COLO668 (cell line): ENCODE results near the gene ID2.

Source experiments
- DNase-seq: peaks from one replicate; lab custom pipeline; 2025; ENCODE audit not compliant: unreplicated experiment; lab: John Stamatoyannopoulos, UW

ID2 gene, protein sequence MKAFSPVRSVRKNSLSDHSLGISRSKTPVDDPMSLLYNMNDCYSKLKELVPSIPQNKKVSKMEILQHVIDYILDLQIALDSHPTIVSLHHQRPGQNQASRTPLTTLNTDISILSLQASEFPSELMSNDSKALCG

DNA sequence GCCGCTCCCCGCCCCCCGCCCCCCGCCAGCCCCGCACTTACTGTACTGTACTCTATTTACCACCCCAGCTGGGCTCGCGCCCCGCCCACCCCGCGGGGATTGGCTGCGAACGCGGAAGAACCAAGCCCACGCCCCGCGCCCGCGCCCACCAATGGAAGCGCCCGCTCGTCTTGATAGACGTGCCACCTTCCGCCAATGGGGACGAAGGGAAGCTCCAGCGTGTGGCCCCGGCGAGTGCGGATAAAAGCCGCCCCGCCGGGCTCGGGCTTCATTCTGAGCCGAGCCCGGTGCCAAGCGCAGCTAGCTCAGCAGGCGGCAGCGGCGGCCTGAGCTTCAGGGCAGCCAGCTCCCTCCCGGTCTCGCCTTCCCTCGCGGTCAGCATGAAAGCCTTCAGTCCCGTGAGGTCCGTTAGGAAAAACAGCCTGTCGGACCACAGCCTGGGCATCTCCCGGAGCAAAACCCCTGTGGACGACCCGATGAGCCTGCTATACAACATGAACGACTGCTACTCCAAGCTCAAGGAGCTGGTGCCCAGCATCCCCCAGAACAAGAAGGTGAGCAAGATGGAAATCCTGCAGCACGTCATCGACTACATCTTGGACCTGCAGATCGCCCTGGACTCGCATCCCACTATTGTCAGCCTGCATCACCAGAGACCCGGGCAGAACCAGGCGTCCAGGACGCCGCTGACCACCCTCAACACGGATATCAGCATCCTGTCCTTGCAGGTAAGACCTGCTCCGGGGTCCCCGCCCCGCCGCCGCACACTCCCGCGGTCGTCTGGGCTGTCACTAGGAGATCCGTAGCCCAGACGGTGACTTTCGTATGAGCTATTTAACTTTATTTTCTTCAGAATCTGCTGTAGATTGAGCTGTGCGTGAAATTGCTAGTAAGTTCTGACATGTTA lies at the start of gene ID2:
TSS of gene ID2 (plus strand) at position 271 of the 907 bp plus-strand sequence. CDS start at position 381, 110 bp downstream.
- peak; percentile 99 for DNase-seq

- DNase-seq = no peak
Observed at GRCh38 chr2:8632755-8633154, 49.1 kb upstream of the ID2 start.

DNA sequence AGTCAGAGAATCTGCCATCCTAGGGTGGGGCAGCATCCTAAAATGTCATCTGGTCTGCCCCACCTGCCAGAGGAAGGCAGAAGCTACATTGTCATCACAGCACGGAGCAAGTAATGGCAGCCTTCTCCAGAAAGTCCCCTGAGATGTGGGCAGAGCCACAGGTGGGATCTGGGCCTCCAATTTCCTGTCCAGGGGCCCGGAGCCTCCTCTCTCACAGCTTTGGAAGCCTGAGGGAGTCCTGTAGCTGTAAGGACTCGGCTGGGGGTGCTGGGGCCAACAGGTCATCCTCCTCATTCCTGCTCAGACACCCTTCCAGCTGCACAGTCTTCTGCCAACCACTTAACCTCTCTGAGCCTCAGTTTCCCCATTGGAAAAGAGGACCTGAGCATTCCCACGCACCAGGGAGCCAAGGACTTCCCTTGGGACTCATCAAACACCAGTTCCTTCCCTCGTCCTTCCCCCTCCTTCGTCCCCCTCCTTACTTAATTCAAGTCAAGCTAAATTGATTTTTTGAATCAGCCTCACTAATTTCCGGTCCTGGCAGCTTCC lies 48.6 kb upstream of the ID2 start:
- DNase-seq = no peak

- DNase-seq = peak; percentile 71
Observed at GRCh38 chr2:8633735-8634313, 48.0 kb upstream of the ID2 start.

DNA sequence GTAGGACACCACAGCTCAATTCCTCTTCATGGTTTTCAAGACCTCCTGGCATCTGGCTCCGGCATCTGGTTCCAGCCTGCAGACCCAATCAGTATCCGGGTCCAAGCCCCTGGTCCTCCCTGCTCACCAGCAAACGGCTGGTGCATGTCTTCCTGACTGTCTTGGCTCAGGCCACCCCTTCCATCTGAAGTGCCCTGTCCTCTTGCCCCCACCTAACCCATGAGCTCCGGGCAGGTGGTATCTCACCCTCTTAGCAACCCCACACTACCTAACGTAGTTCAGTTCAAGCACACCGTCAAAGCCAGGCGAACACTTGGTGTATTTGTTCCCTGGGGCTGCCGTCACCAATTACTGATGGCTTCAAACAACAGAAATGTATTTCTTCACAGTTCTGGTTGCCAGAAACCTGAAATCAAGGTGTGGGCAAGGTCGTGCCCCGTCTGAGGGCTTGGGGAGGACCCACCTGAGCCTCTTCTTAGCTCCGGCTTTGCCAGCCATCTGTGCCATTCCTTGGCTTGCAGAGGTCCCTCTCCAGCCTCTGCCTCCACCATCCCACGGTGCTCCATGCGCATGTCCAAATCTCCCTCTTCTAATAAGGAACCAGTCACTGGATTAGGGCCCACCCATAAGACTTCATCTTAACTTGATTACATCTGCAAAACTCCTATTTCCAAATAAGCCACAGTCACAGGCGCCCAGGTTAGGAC lies 47.2 kb upstream of the ID2 start:
- DNase-seq = no peak

GRCh38 chr2:8636041-8636491 lies 45.8 kb upstream of the ID2 start:
- no peak for DNase-seq

DNA sequence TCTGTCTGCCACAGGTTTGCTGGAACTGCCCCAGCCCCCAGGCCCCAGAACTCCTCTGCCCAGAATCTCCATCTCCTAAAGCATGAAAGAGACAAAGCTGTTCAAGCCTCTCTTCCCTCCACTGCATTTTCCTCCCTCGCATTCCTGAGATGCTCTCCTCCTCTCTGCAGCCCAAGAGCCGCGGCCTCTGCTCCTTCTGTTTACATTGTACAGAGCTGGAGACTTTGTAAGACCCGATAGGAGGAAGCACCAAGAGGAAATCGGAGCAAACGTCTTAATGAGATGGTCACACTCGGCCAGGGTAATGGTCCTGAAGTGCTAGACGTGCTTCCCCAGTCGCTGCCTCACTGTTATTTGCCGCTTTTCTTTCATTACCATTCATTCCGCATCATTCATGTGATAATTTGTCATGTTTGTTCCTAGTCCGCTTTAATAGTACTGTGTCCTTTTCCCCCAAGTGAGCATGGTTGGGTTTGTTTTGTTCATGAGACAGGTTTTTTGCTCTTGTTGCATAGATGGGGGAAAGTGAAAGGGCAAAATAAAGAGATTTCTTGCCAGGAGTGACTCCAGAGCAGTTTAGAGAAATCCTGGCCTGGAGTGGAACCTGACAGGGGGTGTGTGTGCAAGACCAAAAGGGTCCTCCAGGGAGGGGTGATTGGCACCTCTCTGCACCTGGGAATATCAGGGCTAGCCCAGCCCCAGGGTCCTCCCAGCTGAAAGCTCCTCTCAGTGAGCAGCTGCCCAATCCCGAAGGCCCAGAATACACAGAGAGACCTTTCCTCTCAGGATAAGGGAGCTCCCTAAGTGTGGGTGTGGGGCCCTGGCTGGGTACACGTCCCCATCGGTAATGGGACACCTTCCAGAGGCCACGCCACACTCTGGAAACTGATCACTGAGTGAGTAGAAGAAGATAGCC lies 44.9 kb upstream of the ID2 start:
- no peak for DNase-seq

GRCh38 chr2:8638327-8638726 lies 43.5 kb upstream of the ID2 start:
- no peak for DNase-seq

- DNase-seq = no peak
Observed at GRCh38 chr2:8639122-8639635, 42.7 kb upstream of the ID2 start.

- DNase-seq = no peak
Observed at GRCh38 chr2:8640498-8640897, 41.4 kb upstream of the ID2 start.

GRCh38 chr2:8641301-8641965 lies 40.4 kb upstream of the ID2 start:
- DNase-seq = no peak

DNA sequence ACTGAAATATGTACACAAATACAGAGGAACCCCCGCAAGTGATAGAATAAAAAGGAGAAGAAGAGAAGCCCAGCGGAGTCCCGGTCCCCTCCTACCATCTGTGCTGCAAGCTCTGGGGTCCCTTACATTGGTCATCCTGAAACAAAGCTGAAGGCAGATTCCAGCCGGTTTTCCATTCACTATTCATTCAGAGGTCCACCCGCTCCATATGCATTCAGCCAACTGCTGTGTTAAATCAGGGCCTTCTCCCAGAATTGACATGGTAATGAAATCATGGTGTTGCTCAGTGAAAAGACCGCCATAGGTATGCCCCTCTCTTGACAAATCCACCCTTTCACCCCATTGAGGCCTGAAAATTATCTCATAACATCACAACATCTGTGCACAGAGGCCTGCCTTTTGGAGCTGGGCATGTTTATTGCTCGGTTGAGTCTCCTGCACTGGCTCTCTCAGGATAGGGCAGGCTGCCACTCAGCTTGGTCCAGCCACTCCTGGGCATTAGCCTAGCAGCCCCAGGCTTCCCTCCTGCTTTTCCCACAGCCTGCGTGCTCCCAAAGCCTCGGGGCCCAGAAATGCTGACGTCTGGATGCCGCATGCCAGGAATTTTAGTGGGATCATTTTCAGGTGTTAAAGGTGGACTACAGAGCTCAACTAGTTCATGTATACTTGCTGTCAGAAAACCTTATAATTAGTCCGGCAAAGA lies 39.3 kb upstream of the ID2 start:
- no peak for DNase-seq

DNA sequence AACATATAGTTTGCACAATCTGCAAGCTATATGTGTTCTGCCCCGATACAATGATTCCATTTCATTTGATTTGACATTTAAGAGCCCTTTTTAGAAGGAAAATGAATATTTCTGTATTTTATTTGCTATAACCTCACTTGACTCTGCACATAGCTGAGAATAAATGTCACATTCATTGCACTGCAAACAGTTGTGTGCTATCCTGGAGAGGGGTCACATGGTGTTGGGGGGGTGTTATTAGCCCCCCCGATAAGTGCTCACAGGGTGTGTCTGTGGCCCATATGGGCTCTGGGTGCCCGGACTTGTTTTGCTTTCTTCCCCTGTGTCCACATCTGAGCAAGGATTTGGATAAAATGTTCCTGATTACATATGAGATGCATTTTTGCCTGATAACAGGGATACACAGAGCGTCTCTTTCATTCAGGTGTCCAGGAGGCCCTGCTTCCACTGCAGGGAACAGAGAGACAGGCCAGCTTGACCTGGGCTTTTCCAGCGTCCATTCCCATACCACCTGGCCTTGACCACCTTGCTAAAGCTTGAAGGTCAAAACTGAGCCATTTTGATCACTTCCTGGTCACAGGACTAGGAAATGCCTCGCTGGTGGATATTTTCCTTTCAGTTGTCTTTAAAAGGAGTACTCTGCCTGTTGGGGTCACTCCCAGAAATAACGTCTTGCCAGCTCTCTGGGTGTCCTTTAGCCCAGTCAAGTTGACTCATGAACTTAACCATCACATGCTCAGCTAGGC lies 38.4 kb upstream of the ID2 start:
- no peak for DNase-seq

GRCh38 chr2:8643996-8644356 lies 37.9 kb upstream of the ID2 start:
- DNase-seq = no peak

- no peak for DNase-seq
Observed at GRCh38 chr2:8644605-8645175, 37.2 kb upstream of the ID2 start.

DNA sequence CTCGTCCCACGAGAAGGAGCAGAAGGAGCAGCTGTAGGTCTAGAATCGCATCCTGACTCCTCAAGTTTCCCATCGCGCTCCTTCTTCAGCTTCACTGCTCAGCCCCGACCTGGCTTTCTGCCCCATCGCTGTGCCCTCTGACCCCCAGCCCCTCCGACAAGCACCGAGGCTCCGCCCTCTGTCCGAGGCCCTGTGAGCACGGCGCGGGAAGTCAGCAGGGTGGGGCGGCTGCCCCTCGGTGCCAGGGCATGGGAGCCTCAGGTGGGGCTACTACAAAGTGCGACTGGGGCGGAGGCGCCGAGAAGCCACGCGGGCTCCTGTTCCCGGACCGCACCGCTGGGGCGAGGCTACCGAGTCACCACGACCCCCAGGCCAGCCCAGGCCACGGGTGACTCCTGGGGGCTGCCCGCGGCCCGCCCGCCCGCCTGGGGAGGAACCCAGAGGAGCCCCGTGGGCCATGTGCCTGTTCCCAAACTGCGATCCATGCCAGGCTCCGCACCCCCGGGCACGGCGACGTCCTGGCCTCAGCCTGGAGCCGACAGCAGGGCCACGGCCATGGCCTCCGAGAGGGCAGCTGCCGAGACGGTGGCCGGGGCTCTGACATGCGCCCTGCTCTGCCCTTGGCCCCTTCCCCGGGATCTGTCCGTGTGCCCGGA lies 36.6 kb upstream of the ID2 start:
- no peak for DNase-seq

GRCh38 chr2:8646731-8647461 lies 35.0 kb upstream of the ID2 start:
- no peak for DNase-seq
